Superior temporal gyrus (tissue), 1 donor: Measurements from ENCODE around the gene GARIN5A.
A peak's percentile ranks its signal among the peaks of the same experiment; 100 is the strongest.
"Not testable (repeated sequence)": the region's sequence is repeated elsewhere in the genome, so short reads cannot be mapped to it uniquely, and the experiment has no call there.

Experiments used
- DNase-seq: peaks from one replicate; pipeline ENCODE4 v3.0.0-alpha.2; 2016; ENCODE audit errors: extremely low spot score

Gene GARIN5A

GRCh38 chr19:50488389-50489194 lies 11.9 kb upstream of the GARIN5A start:
- DNase-seq, result no peak

GRCh38 chr19:50486823-50487515 lies 10.3 kb upstream of the GARIN5A start:
- no peak for DNase-seq

GRCh38 chr19:50485284-50485955 lies 8.8 kb upstream of the GARIN5A start:
- no peak for DNase-seq

- peak; percentile 23 for DNase-seq
These were observed 6.3 kb upstream of the GARIN5A start for GRCh38 chr19:50482916-50483315.

- DNase-seq, result no peak
These were observed 5.7 kb upstream of the GARIN5A start for GRCh38 chr19:50482271-50482855.

- DNase-seq, result no peak
These were observed 4.9 kb upstream of the GARIN5A start for GRCh38 chr19:50481351-50482149.

GRCh38 chr19:50480281-50481111 lies 3.8 kb upstream of the GARIN5A start:
- DNase-seq, result no peak

GRCh38 chr19:50479761-50480251 lies 3.2 kb upstream of the GARIN5A start:
- no peak for DNase-seq

GRCh38 chr19:50478901-50479715 lies 2.5 kb upstream of the GARIN5A start:
- peak; percentile 31 for DNase-seq

- no peak for DNase-seq
These were observed 1.3 kb upstream of the GARIN5A start for GRCh38 chr19:50477751-50478515.

- DNase-seq, result no peak
These were observed 225 bp upstream of the GARIN5A start for GRCh38 chr19:50476907-50477238.

GRCh38 chr19:50475736-50476223 lies 868 bp downstream of the GARIN5A start:
- no peak for DNase-seq

GRCh38 chr19:50475101-50475568 lies 1.5 kb downstream of the GARIN5A start:
- no peak for DNase-seq

- not testable (repeated sequence) for DNase-seq
These were observed 3.3 kb downstream of the GARIN5A start for GRCh38 chr19:50473336-50473735.

GRCh38 chr19:50468818-50469217 lies 7.8 kb downstream of the GARIN5A start:
- DNase-seq, result no peak

GRCh38 chr19:50467566-50467965 lies 9.1 kb downstream of the GARIN5A start:
- DNase-seq, result no peak

- DNase-seq, result no peak
These were observed 10.0 kb downstream of the GARIN5A start for GRCh38 chr19:50466706-50467039.

- DNase-seq, result no peak
These were observed 10.5 kb downstream of the GARIN5A start for GRCh38 chr19:50465986-50466705.
